Naive thymus-derived CD4-positive, alpha-beta T cell (primary cell): ENCODE results near the gene UVRAG. TPM values are rescaled to one million over a fixed set of nuclear protein-coding genes. Genes with fewer than 3 reads are reported as not detected.
A peak's percentile ranks its signal among the peaks of the same experiment; 100 is the strongest.

Experiments
- ATAC-seq: fragments of 150-1000 bp; cut with Tn5 transposase; 2 replicates; pipeline ENCODE4 v1.10.0; 2021; ENCODE audit warnings: mild to moderate bottlenecking, moderate library complexity
- CTCF ChIA-PET: fragments of 350-600 bp; sonication (Branson Sonifier 250); formaldehyde crosslinking; loops from one replicate; lab custom pipeline; 2021; ENCODE audit warnings: antibody characterized with exemption; lab: Charles Lee
- POLR2A ChIA-PET: fragments of 350-600 bp; sonication (Branson Sonifier 250); formaldehyde crosslinking; loops from one replicate; lab custom pipeline; 2021; ENCODE audit warnings: antibody characterized with exemption, inconsistent platforms; lab: Charles Lee
- DNase-seq, 9 donors: peaks; one replicate each; pipeline versions ENCODE4 v3.0.0 to v3.0.0-alpha.2; 2020 to 2022; ENCODE audit warnings: mixed read lengths in 1 of 9
- H3K27ac ChIP-seq: one replicate; pipeline ENCODE4 v1.7.0; 2013; ENCODE audit warnings: mild to moderate bottlenecking, low read depth, low read length, moderate library complexity
- H3K27me3 ChIP-seq, 2 donors: one replicate each; pipeline ENCODE4 v1.7.0; 2013; ENCODE audit warnings: low read length in 2 of 2, mild to moderate bottlenecking in 2 of 2, moderate library complexity in 2 of 2; ENCODE audit not compliant: control insufficient read depth in 2 of 2, insufficient read depth in 2 of 2
- H3K36me3 ChIP-seq, 3 experiments: 1 replicate in 2 of 3; 2 replicates in 1 of 3; pipeline ENCODE4 v1.7.0; 2013; ENCODE audit warnings: low read length in 3 of 3, mild to moderate bottlenecking in 3 of 3, moderate library complexity in 1 of 3; ENCODE audit not compliant: insufficient read depth in 3 of 3, control insufficient read depth in 2 of 3
- H3K4me1 ChIP-seq, 2 donors: one replicate each; pipeline ENCODE4 v1.7.0; 2013; ENCODE audit warnings: low read length in 2 of 2, mild to moderate bottlenecking in 2 of 2, moderate library complexity in 1 of 2; ENCODE audit not compliant: control insufficient read depth in 2 of 2, insufficient read depth in 2 of 2
- H3K4me3 ChIP-seq: 2 replicates; pipeline ENCODE4 v1.7.0; 2013; ENCODE audit warnings: mild to moderate bottlenecking, low read length
- H3K9me3 ChIP-seq, 3 experiments: 1 replicate in 2 of 3; 2 replicates in 1 of 3; pipeline ENCODE4 v1.7.0; 2013; ENCODE audit warnings: low read length in 3 of 3; ENCODE audit not compliant: control insufficient read depth in 2 of 3
- H3K27ac Mint-ChIP-seq, 9 donors: one replicate each; pipeline ENCODE4 v1.8.0; 2020 to 2022; ENCODE audit warnings: mixed read lengths in 9 of 9, mild to moderate bottlenecking in 8 of 9, moderate library complexity in 5 of 9, inconsistent platforms in 2 of 9
- H3K27me3 Mint-ChIP-seq, 5 donors: one replicate each; pipeline ENCODE4 v1.8.0; 2021 to 2022; ENCODE audit warnings: mixed read lengths in 5 of 5, mild to moderate bottlenecking in 1 of 5
- H3K36me3 Mint-ChIP-seq, 5 donors: one replicate each; pipeline ENCODE4 v1.8.0; 2020 to 2022; ENCODE audit warnings: mixed read lengths in 5 of 5, mild to moderate bottlenecking in 3 of 5, inconsistent platforms in 1 of 5
- H3K4me1 Mint-ChIP-seq, 7 donors: one replicate each; pipeline ENCODE4 v1.8.0; 2020 to 2022; ENCODE audit warnings: mixed read lengths in 7 of 7, mild to moderate bottlenecking in 3 of 7, inconsistent platforms in 1 of 7
- H3K4me3 Mint-ChIP-seq, 10 donors: one replicate each; pipeline ENCODE4 v1.8.0; 2020 to 2022; ENCODE audit warnings: mild to moderate bottlenecking in 10 of 10, mixed read lengths in 10 of 10, moderate library complexity in 6 of 10, inconsistent platforms in 2 of 10
- H3K9me3 Mint-ChIP-seq, 11 donors: one replicate each; pipeline ENCODE4 v1.8.0; 2020 to 2022; ENCODE audit warnings: mixed read lengths in 11 of 11, mild to moderate bottlenecking in 4 of 11, inconsistent platforms in 1 of 11, moderate library complexity in 1 of 11
- intact Hi-C, 2 donors: fragments of 100-400 bp; cut with micrococcal nuclease; formaldehyde crosslinking; loops; one replicate each; pipeline ENCODE4 v1.15.1; 2023
- polyA plus RNA-seq, 2 donors: library from polyadenylated mRNA; unstranded; fragments of 300-500 nt; fragmentation: Illumina TruSeq; gene quantifications; one replicate each; pipeline ENCODE4 v1.2.3, GENCODE V29; 2021
- total RNA-seq, 6 experiments: library from RNA in 5 of 6; stranded (reverse) in 5 of 6; gene quantifications; 1 replicate in 5 of 6; 2 replicates in 1 of 6; pipeline ENCODE4 v1.2.3 and lab custom pipeline; 2021 to 2026

Gene UVRAG
- total and polyA plus RNA-seq, 7 experiments from 2014 or later = 12.3 to 46.1 (median 24.6) TPM

GRCh38 chr11:75768909-75769771, 45.9 kb upstream of the UVRAG start:
- ChIA-PET CTCF (interaction anchor here (0.6 kb wide), 1 partner anchor 549 kb away, joined by 3 read pairs; no protein-coding TSS in a partner anchor), POLR2A (interaction anchor here (0.8 kb wide), 1 partner anchor 10 kb away, joined by 5 read pairs; no protein-coding TSS in a partner anchor)
- H3K36me3 Mint-ChIP-seq = no peaks in the 10 kb centered on the region
- Histone ChIP-seq H3K4me3 (peak overlapping the region; percentile 55), H3K4me1 (peaks cover 5 to 7% of the 10 kb centered on the region in 2 donors), H3K27me3 (peaks cover 0 to 4% of the 10 kb centered on the region in 2 donors), H3K36me3 (no peaks in the 10 kb centered on the region), H3K9me3 (no peaks in the 10 kb centered on the region), H3K27ac (no peak overlapping the region)
- DNase-seq (peak in 2 of 9 donors; percentile 2 to 7), ATAC-seq (no peak)
- H3K4me1 Mint-ChIP-seq = peaks cover 13 to 28% (median 17%) of the 10 kb centered on the region in 7 donors
- no peaks in the 10 kb centered on the region for H3K9me3 Mint-ChIP-seq
- peak overlapping the region; percentile 58 to 84 (median 72) for H3K4me3 Mint-ChIP-seq
- peaks cover 7 to 24% (median 14%) of the 10 kb centered on the region in 5 donors for H3K27me3 Mint-ChIP-seq
- intact Hi-C loops = loop anchor here (1.0 to 10.0 kb wide), 7 partner anchors 33 to 796 kb away; partner anchors contain the start of gene UVRAG (in 1 of the 2)
- peak overlapping the region in 1 of 9 donors; percentile 8 for H3K27ac Mint-ChIP-seq

GRCh38 chr11:75770102-75770501, 44.9 kb upstream of the UVRAG start:
- H3K9me3 Mint-ChIP-seq = no peaks in the 10 kb centered on the region
- peaks cover 7 to 24% (median 14%) of the 10 kb centered on the region in 5 donors for H3K27me3 Mint-ChIP-seq
- H3K36me3 ChIP-seq = no peaks in the 10 kb centered on the region
- H3K4me3 ChIP-seq = no peak overlapping the region
- DNase-seq = no peak
- ChIA-PET POLR2A (interaction anchor here (0.8 kb wide), 1 partner anchor 11 kb away, joined by 5 read pairs; no protein-coding TSS in a partner anchor), CTCF (interaction anchor here (0.6 kb wide), 1 partner anchor 548 kb away, joined by 3 read pairs; no protein-coding TSS in a partner anchor)
- H3K4me1 ChIP-seq = peaks cover 5 to 7% of the 10 kb centered on the region in 2 donors
- ATAC-seq = no peak
- intact Hi-C loops = no loop called here
- peaks cover 0 to 4% of the 10 kb centered on the region in 2 donors for H3K27me3 ChIP-seq
- no peaks in the 10 kb centered on the region for H3K9me3 ChIP-seq
- H3K27ac ChIP-seq = no peak overlapping the region
- H3K4me1 Mint-ChIP-seq = peaks cover 13 to 31% (median 17%) of the 10 kb centered on the region in 7 donors
- peak overlapping the region in 1 of 9 donors; percentile 21 for H3K27ac Mint-ChIP-seq
- H3K36me3 Mint-ChIP-seq = no peaks in the 10 kb centered on the region
- peak overlapping the region in 8 of 10 donors; percentile 30 to 84 (median 68) for H3K4me3 Mint-ChIP-seq

- peak overlapping the region in 1 of 9 donors; percentile 39 for H3K27ac Mint-ChIP-seq
- CTCF ChIA-PET = no interaction called here
- POLR2A ChIA-PET = interaction anchor here (0.7 kb wide), 1 partner anchor 1371 kb away, joined by 3 read pairs; no protein-coding TSS in a partner anchor
- H3K27me3 Mint-ChIP-seq = peaks cover 7 to 23% (median 14%) of the 10 kb centered on the region in 5 donors
- ATAC-seq (peak; percentile 67), DNase-seq (no peak)
- Histone ChIP-seq H3K27me3 (peaks cover 0 to 4% of the 10 kb centered on the region in 2 donors), H3K4me1 (peaks cover 5 to 7% of the 10 kb centered on the region in 2 donors), H3K27ac (no peak overlapping the region), H3K9me3 (no peaks in the 10 kb centered on the region), H3K4me3 (no peak overlapping the region), H3K36me3 (no peaks in the 10 kb centered on the region)
- intact Hi-C loops = no loop called here
- no peaks in the 10 kb centered on the region for H3K9me3 Mint-ChIP-seq
- no peaks in the 10 kb centered on the region for H3K36me3 Mint-ChIP-seq
- H3K4me3 Mint-ChIP-seq = peak overlapping the region in 1 of 10 donors; percentile 51
- H3K4me1 Mint-ChIP-seq = peaks cover 13 to 28% (median 17%) of the 10 kb centered on the region in 7 donors
Measured at GRCh38 chr11:75771646-75772410, 43.2 kb upstream of the UVRAG start.

- no peak overlapping the region for H3K4me3 ChIP-seq
- Mint-ChIP-seq H3K27me3 (peaks cover 0 to 23% (median 7%) of the 10 kb centered on the region in 5 donors), H3K27ac (peak overlapping the region in 3 of 9 donors; percentile 14 to 76 (median 20)), H3K4me3 (peak overlapping the region in 1 of 10 donors; percentile 15), H3K9me3 (no peaks in the 10 kb centered on the region), H3K4me1 (peaks cover 4 to 31% (median 9%) of the 10 kb centered on the region in 7 donors), H3K36me3 (no peaks in the 10 kb centered on the region)
- H3K9me3 ChIP-seq = no peaks in the 10 kb centered on the region
- ATAC-seq (peak; percentile 57), DNase-seq (no peak)
- H3K27me3 ChIP-seq = peaks cover 0 to 4% of the 10 kb centered on the region in 2 donors
- ChIA-PET CTCF (no interaction called here), POLR2A (no interaction called here)
- no peak overlapping the region for H3K27ac ChIP-seq
- H3K4me1 ChIP-seq = peaks cover 4 to 5% of the 10 kb centered on the region in 2 donors
- no peaks in the 10 kb centered on the region for H3K36me3 ChIP-seq
- intact Hi-C loops = no loop called here
Measured at GRCh38 chr11:75773595-75774353, 41.2 kb upstream of the UVRAG start.

- POLR2A ChIA-PET = interaction anchor here (0.5 kb wide), 1 partner anchor 83 kb away, joined by 3 read pairs; no protein-coding TSS in a partner anchor
- intact Hi-C loops = no loop called here
- ATAC-seq (no peak), DNase-seq (no peak)
- Histone ChIP-seq H3K9me3 (no peaks in the 10 kb centered on the region), H3K4me3 (no peak overlapping the region), H3K27me3 (no peaks in the 10 kb centered on the region), H3K4me1 (no peaks in the 10 kb centered on the region), H3K36me3 (no peaks in the 10 kb centered on the region), H3K27ac (no peak overlapping the region)
- Mint-ChIP-seq H3K27me3 (peaks cover 0 to 13% (median 3%) of the 10 kb centered on the region in 5 donors), H3K27ac (no peak overlapping the region), H3K36me3 (no peaks in the 10 kb centered on the region), H3K4me3 (no peak overlapping the region), H3K4me1 (peaks cover 0 to 35% (median 3%) of the 10 kb centered on the region in 7 donors), H3K9me3 (no peaks in the 10 kb centered on the region)
- CTCF ChIA-PET = no interaction called here
Measured at GRCh38 chr11:75775056-75775455, 40.0 kb upstream of the UVRAG start.
